AML-193 (cell line): Measurements from ENCODE around the gene ADAMTS13.
"Not testable (repeated sequence)": the region's sequence is repeated elsewhere in the genome, so short reads cannot be mapped to it uniquely, and the experiment has no call there.

Experiments used
- DNase-seq, 2 experiments: peaks; one replicate each; lab custom pipeline; 2025; lab: John Stamatoyannopoulos, UW

ADAMTS13 gene

GRCh38 chr9:133392308-133392707 lies 29.9 kb upstream of the ADAMTS13 start:
- DNase-seq: not testable (repeated sequence)

GRCh38 chr9:133393399-133393798 lies 28.8 kb upstream of the ADAMTS13 start:
- no peak for DNase-seq

GRCh38 chr9:133394687-133395271 lies 27.4 kb upstream of the ADAMTS13 start:
- no peak for DNase-seq

GRCh38 chr9:133396952-133397351 lies 25.2 kb upstream of the ADAMTS13 start:
- DNase-seq: no peak

GRCh38 chr9:133397370-133397769 lies 24.8 kb upstream of the ADAMTS13 start:
- DNase-seq: no peak

DNA sequence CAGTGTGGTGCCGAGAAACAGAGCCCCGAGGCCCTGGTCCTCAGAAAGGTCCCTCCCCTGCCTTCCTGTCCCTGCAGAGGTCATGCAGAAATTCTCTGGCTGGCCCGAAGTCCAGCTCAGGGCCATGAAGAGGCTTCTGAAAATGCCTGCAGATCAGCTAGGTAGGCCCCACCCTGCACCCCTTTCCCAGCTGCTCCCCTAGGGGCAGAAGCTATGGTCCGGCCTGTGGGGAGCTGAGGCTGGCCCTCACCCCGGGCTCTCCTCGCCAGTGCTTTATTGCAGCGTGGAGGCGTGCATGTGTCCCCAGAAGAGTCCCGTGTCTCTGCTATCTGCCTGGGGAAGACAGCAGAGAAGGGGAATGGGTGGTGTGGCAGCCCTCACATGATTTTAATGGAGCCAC lies 24.3 kb upstream of the ADAMTS13 start:
- DNase-seq: no peak

DNA sequence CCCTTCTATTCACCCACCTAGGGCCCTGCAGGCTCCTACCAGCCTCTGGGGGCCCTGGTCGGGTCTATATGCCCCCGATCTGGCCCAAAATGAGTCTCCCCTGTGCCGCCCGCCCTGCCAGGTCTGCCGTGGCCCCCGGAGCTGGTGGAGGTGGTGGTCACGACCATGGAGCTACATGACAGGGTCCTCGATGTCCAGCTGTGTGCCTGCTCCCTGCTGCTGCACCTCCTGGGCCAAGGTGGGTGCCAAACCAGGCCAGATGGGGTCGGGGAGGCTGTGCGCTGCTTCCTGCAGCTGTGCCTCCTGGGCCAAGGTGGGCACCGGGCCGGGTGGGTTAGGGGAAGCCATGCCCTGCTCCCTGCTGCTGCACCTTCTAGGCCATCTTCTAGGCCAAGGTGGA lies 21.9 kb upstream of the ADAMTS13 start:
- DNase-seq: no peak

GRCh38 chr9:133401588-133401987 lies 20.6 kb upstream of the ADAMTS13 start:
- DNase-seq: no peak

GRCh38 chr9:133402689-133403088 lies 19.5 kb upstream of the ADAMTS13 start:
- DNase-seq: no peak

DNA sequence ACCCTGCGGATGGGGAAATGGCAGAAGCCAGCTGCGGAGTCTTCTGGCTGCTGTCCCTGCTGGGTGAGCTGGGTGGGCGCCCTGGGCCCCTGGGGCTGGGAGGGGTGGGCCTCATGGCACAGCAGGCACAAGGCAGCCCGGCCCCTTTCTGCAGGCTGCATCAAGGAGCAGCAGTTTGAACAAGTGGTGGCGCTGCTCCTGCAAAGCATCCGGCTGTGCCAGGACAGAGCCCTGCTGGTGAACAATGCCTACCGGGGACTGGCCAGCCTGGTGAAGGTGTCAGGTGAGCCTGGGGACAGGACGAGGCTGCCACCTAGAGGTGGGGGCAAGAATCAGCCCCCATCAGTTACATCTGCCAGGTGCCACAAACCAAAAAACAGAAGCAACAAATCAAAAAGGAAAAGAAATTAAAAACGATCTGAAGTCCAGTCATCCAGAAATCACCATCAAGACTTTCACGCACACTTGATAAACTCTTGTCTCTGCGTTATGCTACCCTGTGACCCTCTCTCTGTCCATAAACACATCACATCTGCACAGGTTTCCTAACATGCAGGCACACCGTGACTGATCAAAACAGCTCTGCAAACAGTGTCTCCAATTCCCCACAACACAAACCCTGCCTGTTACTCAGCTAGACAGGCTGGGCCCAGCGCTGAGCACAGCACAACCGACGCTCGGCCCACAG lies 18.3 kb upstream of the ADAMTS13 start:
- no peak for DNase-seq

GRCh38 chr9:133404454-133405002 lies 17.6 kb upstream of the ADAMTS13 start:
- DNase-seq: no peak

DNA sequence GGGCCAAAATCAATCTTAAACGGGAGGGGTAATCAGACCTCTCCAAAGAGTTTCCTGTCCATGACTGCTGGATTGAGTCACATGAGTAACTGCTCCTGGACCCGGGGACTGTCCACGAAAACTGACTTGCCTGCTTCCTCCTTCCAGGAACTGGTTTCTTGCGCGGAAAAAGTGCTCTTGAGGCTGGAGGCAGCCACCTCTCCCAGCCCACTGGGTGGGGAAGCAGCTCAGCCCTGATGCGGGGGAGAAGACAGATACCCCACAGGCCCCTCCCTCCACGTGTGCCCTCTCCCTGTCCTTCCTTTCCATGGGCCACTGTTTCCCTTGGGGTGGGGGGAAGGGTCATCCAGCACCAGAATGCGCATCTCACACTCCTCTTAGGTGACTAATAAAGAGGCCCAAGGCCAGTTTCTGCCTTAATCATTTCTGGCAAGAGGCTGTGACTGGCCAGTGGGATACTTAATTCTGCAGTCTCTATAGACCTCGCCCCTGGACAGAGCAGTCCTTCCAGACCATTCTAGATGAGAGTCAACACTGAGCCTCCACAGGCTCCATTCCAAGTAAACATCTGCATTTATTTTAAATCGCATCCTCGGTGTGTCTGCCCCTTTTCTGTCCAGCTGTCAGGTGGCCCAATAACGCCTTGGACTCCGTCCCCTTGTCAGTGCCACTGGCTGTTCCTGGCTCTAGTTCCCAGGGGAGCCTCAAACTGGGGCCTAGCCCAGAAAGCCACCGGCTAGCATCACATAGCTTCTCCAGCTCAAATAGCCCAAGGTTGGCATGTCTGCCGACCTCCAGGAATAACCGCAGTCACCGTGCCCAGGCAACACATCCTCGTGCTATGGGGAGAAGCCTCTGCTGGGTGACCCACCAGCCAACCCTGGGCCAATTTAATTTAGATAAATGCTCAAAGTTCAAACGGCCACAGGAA lies 16.4 kb upstream of the ADAMTS13 start:
- no peak for DNase-seq

DNA sequence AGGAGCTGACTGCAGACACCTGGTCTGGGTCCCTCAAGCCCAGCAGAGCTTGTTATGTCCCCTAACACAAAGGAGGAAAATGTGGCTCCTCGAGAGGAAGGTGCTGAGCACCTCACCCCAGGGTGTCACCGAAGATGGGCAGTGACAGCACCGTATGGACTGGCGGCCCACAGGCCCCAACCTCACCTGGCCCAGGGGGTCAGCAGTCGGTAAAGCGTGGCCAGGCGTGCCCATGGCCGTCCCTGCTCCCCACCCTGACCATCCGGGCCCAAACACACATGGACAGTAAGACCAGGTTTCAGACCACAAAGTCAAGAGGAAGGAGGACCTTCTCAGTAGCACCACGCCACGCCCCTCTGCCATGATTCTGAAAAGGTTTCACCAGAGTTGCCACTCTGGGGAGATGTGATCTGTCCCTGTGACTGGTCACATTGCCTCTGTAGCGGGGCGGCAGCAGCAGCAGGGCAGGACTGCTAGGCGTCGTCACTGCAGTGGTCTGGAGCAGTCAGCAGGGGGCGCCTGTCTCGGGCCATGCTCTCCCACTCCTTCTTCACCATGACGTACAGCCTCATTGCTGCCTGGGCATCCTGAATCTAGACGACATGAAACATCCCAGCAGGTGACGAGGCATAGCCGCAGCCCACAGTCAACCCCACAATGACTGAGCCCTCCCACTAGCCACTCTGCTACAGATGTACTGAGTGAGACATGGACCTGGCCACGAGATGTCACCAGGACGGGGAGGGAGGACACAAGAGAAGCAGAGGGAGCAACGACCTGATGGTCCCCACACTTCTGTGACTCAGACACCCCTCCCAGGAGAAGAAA lies 15.5 kb upstream of the ADAMTS13 start:
- DNase-seq: peak; percentile 53

GRCh38 chr9:133408042-133408441 lies 14.1 kb upstream of the ADAMTS13 start:
- no peak for DNase-seq

GRCh38 chr9:133415170-133415569 lies 7.0 kb upstream of the ADAMTS13 start:
- no peak for DNase-seq

DNA sequence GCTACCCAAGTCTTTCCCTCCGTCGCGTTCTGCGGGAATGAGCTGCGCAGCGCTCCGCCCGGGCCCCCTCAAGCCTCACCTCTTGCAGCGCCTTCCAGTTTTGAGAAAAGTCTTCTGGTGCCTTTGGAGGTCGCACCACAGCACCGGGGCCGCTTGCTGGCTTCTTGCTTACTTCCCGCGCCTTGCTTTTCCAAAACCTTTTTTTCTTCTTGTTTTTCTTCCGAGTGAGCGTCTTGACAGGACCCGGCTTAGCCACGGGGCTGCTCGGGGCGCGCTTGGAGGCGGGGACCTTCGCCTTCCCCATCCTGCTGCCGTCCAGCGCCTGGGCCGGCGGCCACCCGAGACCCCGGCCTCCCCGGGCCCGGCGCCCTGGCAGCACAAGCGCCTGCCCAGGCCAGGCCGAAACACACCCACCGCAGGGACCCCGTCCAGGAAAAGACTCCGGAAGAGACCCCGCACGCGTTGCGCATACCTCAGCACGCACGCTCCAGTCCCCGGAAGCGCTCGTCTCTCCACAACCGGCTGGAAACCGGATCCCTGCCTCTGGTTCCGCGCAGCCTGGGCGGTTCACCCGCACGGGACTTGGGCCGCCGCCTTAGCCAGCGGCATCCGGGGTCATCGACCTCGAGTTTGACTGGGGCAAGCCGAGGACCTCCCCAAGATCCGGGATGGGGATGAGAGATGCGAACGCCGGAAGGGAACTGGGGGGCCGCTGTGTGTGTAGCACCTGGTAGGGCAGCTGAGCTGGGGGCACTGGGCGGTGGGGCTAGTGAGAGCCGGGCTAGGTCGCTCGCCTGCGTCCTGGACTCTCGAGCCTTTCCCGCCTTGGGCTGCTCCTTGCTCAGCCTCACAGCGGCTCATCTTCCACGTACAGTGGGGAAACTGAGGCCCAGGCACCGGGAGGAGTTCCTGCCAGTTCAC lies 4.4 kb upstream of the ADAMTS13 start, which contains the start of gene REXO4:
TSS of gene REXO4 (minus strand) at position 470 of the 921 bp plus-strand sequence. CDS start at position 304, 166 bp downstream.
- DNase-seq: peak; percentile 66 to 69

- DNase-seq: no peak
These were observed 3.2 kb upstream of the ADAMTS13 start for GRCh38 chr9:133419005-133419404.

GRCh38 chr9:133420392-133420827 lies 1.8 kb upstream of the ADAMTS13 start:
- no peak for DNase-seq

DNA sequence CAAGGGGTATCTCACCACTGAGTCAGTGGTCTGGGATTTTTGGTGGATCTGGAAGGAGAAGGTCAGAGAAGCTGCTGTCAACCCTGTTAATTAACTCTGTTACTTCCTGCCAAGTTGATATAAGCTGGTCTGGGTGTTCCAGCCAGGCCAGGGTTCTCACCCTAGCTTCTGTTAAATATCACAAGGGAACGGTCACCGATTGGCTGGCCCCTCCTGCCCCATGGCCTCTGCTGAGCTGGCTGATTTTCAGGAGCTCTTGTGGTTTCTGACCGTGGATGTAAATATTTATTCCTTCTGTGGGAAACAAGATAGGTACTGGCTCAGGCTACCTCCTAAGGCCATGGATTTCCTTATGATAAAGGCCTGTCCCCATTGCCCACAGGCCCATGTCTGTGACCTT lies 1.0 kb downstream of the ADAMTS13 start:
- no peak for DNase-seq

DNA sequence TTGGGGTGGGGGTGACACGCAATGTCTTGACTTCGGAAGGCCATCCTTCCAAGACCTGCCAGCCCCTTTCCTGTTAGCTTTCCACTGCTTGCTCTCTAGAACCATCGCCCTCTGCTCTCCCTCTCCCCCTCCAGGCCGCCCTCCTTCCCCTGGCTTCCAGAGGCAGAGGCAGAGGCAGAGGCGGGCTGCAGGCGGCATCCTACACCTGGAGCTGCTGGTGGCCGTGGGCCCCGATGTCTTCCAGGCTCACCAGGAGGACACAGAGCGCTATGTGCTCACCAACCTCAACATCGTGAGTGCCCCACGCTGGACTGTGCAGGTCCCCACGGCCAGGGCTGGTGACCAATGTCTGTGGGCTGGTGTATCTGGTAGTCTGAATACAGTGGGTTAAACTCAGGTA lies 2.0 kb downstream of the ADAMTS13 start:
- DNase-seq: no peak
